Hepatocyte (in vitro differentiated cells): ENCODE results near the gene APOE. TPM values are rescaled to one million over a fixed set of nuclear protein-coding genes. Genes with fewer than 3 reads are reported as not detected.
A peak's percentile ranks its signal among the peaks of the same experiment; 100 is the strongest.
"Not testable (repeated sequence)": the region's sequence is repeated elsewhere in the genome, so short reads cannot be mapped to it uniquely, and the experiment has no call there.

Experiments used
- DNase-seq: peaks from one replicate; pipeline ENCODE4 v3.0.0-alpha.2; 2016; ENCODE audit warnings: low spot score
- H2AFZ ChIP-seq: fragments of 200-600 bp; sonication (generic); 2 replicates; pipeline ENCODE4 v1.6.0; 2016; ENCODE audit warnings: antibody characterized with exemption, mild to moderate bottlenecking
- H3K27ac ChIP-seq: fragments of 200-600 bp; sonication (generic); 2 replicates; pipeline ENCODE4 v1.5.1; 2016; ENCODE audit warnings: mild to moderate bottlenecking
- H3K27me3 ChIP-seq: fragments of 200-600 bp; sonication (generic); 2 replicates; pipeline ENCODE4 v1.6.1; 2016
- H3K36me3 ChIP-seq: fragments of 200-600 bp; sonication (generic); replicated peaks from 2 replicates; pipeline ENCODE4 v1.5.1; 2016; ENCODE audit warnings: low read depth; ENCODE audit not compliant: insufficient read depth
- H3K4me1 ChIP-seq: fragments of 200-600 bp; sonication (generic); 2 replicates; pipeline ENCODE4 v1.5.1; 2016; ENCODE audit warnings: mild to moderate bottlenecking, moderate library complexity; ENCODE audit not compliant: insufficient read depth
- H3K4me2 ChIP-seq: fragments of 200-600 bp; sonication (generic); 2 replicates; pipeline ENCODE4 v1.6.0; 2016
- H3K4me3 ChIP-seq: fragments of 200-600 bp; sonication (generic); 2 replicates; pipeline ENCODE4 v1.5.1; 2016; ENCODE audit warnings: mild to moderate bottlenecking
- H3K79me2 ChIP-seq: fragments of 200-600 bp; sonication (generic); 2 replicates; pipeline ENCODE4 v1.6.0; 2017; ENCODE audit warnings: mild to moderate bottlenecking
- H3K9me2 ChIP-seq: fragments of 200-600 bp; sonication (generic); replicated peaks from 2 replicates; pipeline ENCODE4 v1.6.0; 2017; ENCODE audit warnings: mild to moderate bottlenecking; ENCODE audit not compliant: insufficient read depth
- H3K9me3 ChIP-seq: fragments of 200-600 bp; sonication (generic); 2 replicates; pipeline ENCODE4 v1.5.1; 2016; ENCODE audit warnings: low read depth, mild to moderate bottlenecking
- H4K20me1 ChIP-seq: fragments of 200-600 bp; sonication (generic); 2 replicates; pipeline ENCODE4 v1.6.0; 2016; ENCODE audit warnings: mild to moderate bottlenecking; ENCODE audit not compliant: insufficient read depth, poor library complexity, severe bottlenecking
- CTCF ChIP-seq: fragments of 200-600 bp; sonication (generic); IDR thresholded peaks from 2 replicates; pipeline ENCODE4 v1.5.1; 2016; ENCODE audit warnings: antibody characterized with exemption, mild to moderate bottlenecking; ENCODE audit not compliant: poor library complexity
- EZH2 ChIP-seq: fragments of 200-600 bp; sonication (generic); IDR thresholded peaks from 2 replicates; pipeline ENCODE4 v1.6.1; 2016; ENCODE audit warnings: antibody characterized with exemption, mild to moderate bottlenecking, borderline replicate concordance
- EZH2phosphoT487 ChIP-seq: fragments of 200-600 bp; sonication (generic); IDR thresholded peaks from one replicate; pipeline ENCODE4 v1.6.1; 2018; ENCODE audit warnings: antibody characterized with exemption, mild to moderate bottlenecking, low read depth, moderate library complexity; ENCODE audit not compliant: unreplicated experiment, severe bottlenecking
- WGBS: methylation state at CpG from one replicate; pipeline ENCODE4 v1.1.6; 2016; ENCODE audit warnings: low lambda C conversion rate; ENCODE audit errors: missing lambda C conversion rate; 5-methylcytosine and 5-hydroxymethylcytosine counted together
- polyA plus RNA-seq: library from polyadenylated mRNA; unstranded; fragments of >200 nt; fragmentation: Nextera tagmentation; extraction: Ambion mirVana; gene quantifications from 2 replicates; pipeline ENCODE4 v1.2.1, GENCODE V29; 2016
- total RNA-seq: library from RNA; depleted of rRNA; stranded (reverse); fragments of >200 nt; gene quantifications from 2 replicates; pipeline ENCODE4 v1.2.3, GENCODE V29; 2014

APOE gene
- total and polyA plus RNA-seq, 2 experiments from 2014 or later = 3,946 to 4,019 TPM

GRCh38 chr19:44912854-44913253, 7.3 kb downstream of the APOE start:
- H3K36me3 ChIP-seq = no peaks in the 10 kb centered on the region
- peaks cover 18% of the 10 kb centered on the region for H3K4me1 ChIP-seq
- no peak for DNase-seq
- 73% methylated on average over 6 of the region's 6 CpGs for WGBS
- H3K27ac ChIP-seq = no peak overlapping the region
- H3K79me2 ChIP-seq = no peaks in the 10 kb centered on the region
- H2AFZ ChIP-seq = no peak overlapping the region
- H3K9me3 ChIP-seq = no peaks in the 10 kb centered on the region
- no peak overlapping the region for H3K4me2 ChIP-seq
- TF ChIP-seq EZH2 = no peak
- TF ChIP-seq CTCF = no peak
- TF ChIP-seq EZH2phosphoT487 = no peak
- no peak overlapping the region for H3K4me3 ChIP-seq
- no peaks in the 10 kb centered on the region for H4K20me1 ChIP-seq
- H3K27me3 ChIP-seq = no peaks in the 10 kb centered on the region
- H3K9me2 ChIP-seq = no peaks in the 10 kb centered on the region

- H3K79me2 ChIP-seq, H2AFZ ChIP-seq, H3K4me3 ChIP-seq, H3K9me3 ChIP-seq, H4K20me1 ChIP-seq, DNase-seq, H3K9me2 ChIP-seq, H3K27me3 ChIP-seq, H3K36me3 ChIP-seq: not testable (repeated sequence)
- 51% methylated on average over 23 of the region's 23 CpGs for WGBS
- H3K27ac ChIP-seq = peak overlapping the region; percentile 59
- H3K4me1 ChIP-seq = peaks cover 18% of the 10 kb centered on the region
- H3K4me2 ChIP-seq = peak overlapping the region; percentile 77
Measured at GRCh38 chr19:44913512-44914432, 8.2 kb downstream of the APOE start.

GRCh38 chr19:44914433-44915206, 9.0 kb downstream of the APOE start, which contains the start of gene APOC1:
TSS of gene APOC1 (plus strand) at chr19:44914608. CDS start at chr19:44914892, 284 bp downstream.
- WGBS = 8% methylated on average over 20 of the region's 28 CpGs
- not testable (repeated sequence) for H3K9me3 ChIP-seq, H4K20me1 ChIP-seq, H3K9me2 ChIP-seq, H3K36me3 ChIP-seq, H3K79me2 ChIP-seq, H3K27me3 ChIP-seq
- Histone ChIP-seq H3K4me2 (peak within 1 kb of the TSS; percentile 77), H3K4me1 (peaks cover 18% of the 10 kb centered on the region), H2AFZ (peak within 1 kb of the TSS; percentile 14), H3K4me3 (peak within 1 kb of the TSS; percentile 11), H3K27ac (peak within 1 kb of the TSS; percentile 59)
- DNase-seq = peak; percentile 93

- H3K27ac ChIP-seq = peak overlapping the region; percentile 86
- H3K9me3 ChIP-seq = no peaks in the 10 kb centered on the region
- DNase-seq = no peak
- H3K9me2 ChIP-seq = no peaks in the 10 kb centered on the region
- TF ChIP-seq EZH2phosphoT487 = no peak
- TF ChIP-seq CTCF = no peak
- no peak for TF ChIP-seq EZH2
- no peaks in the 10 kb centered on the region for H3K79me2 ChIP-seq
- no peaks in the 10 kb centered on the region for H3K27me3 ChIP-seq
- H2AFZ ChIP-seq = no peak overlapping the region
- peaks cover 10% of the 10 kb centered on the region for H3K4me1 ChIP-seq
- no peak overlapping the region for H3K4me3 ChIP-seq
- 71% methylated on average over 8 of the region's 8 CpGs for WGBS
- H3K4me2 ChIP-seq = no peak overlapping the region
- no peaks in the 10 kb centered on the region for H4K20me1 ChIP-seq
- no peaks in the 10 kb centered on the region for H3K36me3 ChIP-seq
Measured at GRCh38 chr19:44924243-44924725, 18.7 kb downstream of the APOE start.
